ENCODE results near the gene MOGAT3. TPM values are rescaled to one million over a fixed set of nuclear protein-coding genes. Genes with fewer than 3 reads are reported as not detected.

Gene MOGAT3
- total and polyA plus RNA-seq, 2 of the 4 experiments (the other 2 are of a cell fraction): not detected

- Histone ChIP-seq H3K56ac (ENCODE audit: extremely low read depth, insufficient read depth, low read length) (no peak overlapping the region), H3K27me3 (ENCODE audit: control insufficient read depth, insufficient read depth, low read length) (peaks cover 5% of the 10 kb centered on the region; the same call in 1 of the 2 replicates), H3K4me1 (ENCODE audit: control insufficient read depth, insufficient read depth, low read length) (peaks cover 5% of the 10 kb centered on the region; the same call in 1 of the 2 replicates), H3K4ac (ENCODE audit: low read depth, low read length) (no peak overlapping the region), H2AK5ac (ENCODE audit: low read depth, low read length) (no peak overlapping the region), H4K5ac (ENCODE audit: low read depth, low read length) (no peak overlapping the region), H2BK15ac (ENCODE audit: low read depth, low read length) (no peak overlapping the region), H2AFZ (replicated peaks; ENCODE audit: low read length, poor library complexity) (no peak overlapping the region), H3K23ac (ENCODE audit: low read depth, low read length) (no peak overlapping the region), H2BK20ac (ENCODE audit: low read depth, low read length) (no peak overlapping the region), H3K4me3 (ENCODE audit: insufficient read depth, low read depth, low read length) (no peak overlapping the region), H3K9ac (ENCODE audit: low read depth, low read length) (no peak overlapping the region), H2BK120ac (ENCODE audit: low read depth, low read length) (no peak overlapping the region), H4K20me1 (ENCODE audit: insufficient read depth, low read length) (peaks cover 6% of the 10 kb centered on the region; the same call in 1 of the 2 replicates), H4K8ac (ENCODE audit: low read depth in 2 of 2, low read length in 2 of 2) (no peak overlapping the region), H2AK9ac (replicated peaks; ENCODE audit: low read depth, low read length, poor library complexity) (no peak overlapping the region), H3K14ac (replicated peaks; ENCODE audit: low read depth, low read length) (no peak overlapping the region), H3K9me1 (ENCODE audit: insufficient read depth, low read length) (peaks cover 3% of the 10 kb centered on the region; the same call in 1 of the 2 replicates), H2BK5ac (ENCODE audit: low read depth, low read length, poor library complexity, severe bottlenecking) (no peak overlapping the region), H3K27ac (ENCODE audit: insufficient read depth, low read length) (no peak overlapping the region), H3K18ac (ENCODE audit: low read depth, low read length) (no peak overlapping the region), H3K9me3 (ENCODE audit: control insufficient read depth, insufficient read depth, low read length) (no peaks in the 10 kb centered on the region), H3K79me1 (ENCODE audit: low read depth in 1 of 2, low read length in 2 of 2) (peaks cover 18 to 36% of the 10 kb centered on the region in 2 experiments), H3K36me3 (ENCODE audit: control insufficient read depth, insufficient read depth, low read length) (peaks cover 5% of the 10 kb centered on the region), H3K4me2 (ENCODE audit: low read depth, low read length) (no peak overlapping the region), H4K91ac (ENCODE audit: insufficient read depth, low read depth, low read length) (no peak overlapping the region)
- CTCF ChIA-PET: no interaction called here
- DNase-seq (no peak), ATAC-seq (ENCODE audit: low read depth) (no peak)
- TF ChIP-seq USF2 (IDR thresholded peaks at IDR 0.05; ENCODE audit: low read depth, low read length) (no peak), RCOR1 (IDR thresholded peaks at IDR 0.05; ENCODE audit: insufficient replicate concordance, low read length) (no peak), POLR2A (IDR thresholded peaks at IDR 0.05; ENCODE audit: low read depth, low read length) (no peak)
- no TSS peak for BruUV-seq (replicated peaks)
- POLR2A ChIA-PET (ENCODE audit: unreplicated experiment): no interaction called here
- WGBS, 2 experiments (ENCODE audit: extremely low coverage in 2 of 2, insufficient read length in 1 of 2): 100% methylated on average over 1 of the region's 3 CpGs; no CpG with 5 or more reads in 1 of the 2 experiments
- intact Hi-C loops (cut with micrococcal nuclease) (no loop called here), in situ Hi-C loops (cut with MboI; ENCODE audit: low sequenced_read_pairs) (no loop called here), dilution Hi-C loops (cut with HindIII; ENCODE audit: low sequenced_read_pairs, unreplicated experiment) (no loop called here)
Measured at GRCh38 chr7:101250324-101250723, 49.5 kb upstream of the MOGAT3 start.

All from IMR-90 (cell line).